HUES48 (cell line): Measurements from ENCODE around the gene TRIO.

Source experiments
- H3K27ac ChIP-seq: one replicate; pipeline ENCODE4 v1.7.0; 2013; ENCODE audit warnings: low read depth, low read length, inconsistent platforms
- H3K27me3 ChIP-seq: 2 replicates; pipeline ENCODE4 v1.6.1; 2013; ENCODE audit warnings: mild to moderate bottlenecking, low read length; ENCODE audit not compliant: control insufficient read depth, insufficient read depth
- H3K36me3 ChIP-seq: 2 replicates; pipeline ENCODE4 v1.6.1; 2013; ENCODE audit warnings: low read length; ENCODE audit not compliant: control insufficient read depth, insufficient read depth
- H3K4me1 ChIP-seq: 2 replicates; pipeline ENCODE4 v1.6.1; 2013; ENCODE audit warnings: mild to moderate bottlenecking, low read length; ENCODE audit not compliant: control insufficient read depth, insufficient read depth
- H3K4me3 ChIP-seq: 2 replicates; pipeline ENCODE4 v1.5.1; 2013; ENCODE audit warnings: mild to moderate bottlenecking, low read depth, low read length
- H3K9ac ChIP-seq: 2 replicates; pipeline ENCODE4 v1.6.1; 2013; ENCODE audit warnings: mild to moderate bottlenecking, low read depth, low read length, moderate library complexity
- H3K9me3 ChIP-seq: 2 replicates; pipeline ENCODE4 v1.6.1; 2013; ENCODE audit warnings: low read length; ENCODE audit not compliant: control insufficient read depth, insufficient read depth

TRIO gene

GRCh38 chr5:14157493-14157782 is 14.3 kb downstream of the TRIO start:
- Histone ChIP-seq H3K27ac (peak overlapping the region; percentile 34), H3K9me3 (no peaks in the 10 kb centered on the region), H3K9ac (no peak overlapping the region), H3K27me3 (no peaks in the 10 kb centered on the region), H3K36me3 (no peaks in the 10 kb centered on the region), H3K4me1 (peaks cover 57% of the 10 kb centered on the region), H3K4me3 (no peak overlapping the region)

GRCh38 chr5:14158890-14159666 is 15.9 kb downstream of the TRIO start:
- Histone ChIP-seq H3K36me3 (no peaks in the 10 kb centered on the region), H3K27me3 (no peaks in the 10 kb centered on the region), H3K4me3 (no peak overlapping the region), H3K27ac (no peak overlapping the region), H3K9me3 (no peaks in the 10 kb centered on the region), H3K9ac (no peak overlapping the region), H3K4me1 (peaks cover 41% of the 10 kb centered on the region)

- H3K9me3 ChIP-seq: no peaks in the 10 kb centered on the region
These were observed 18.8 kb downstream of the TRIO start for GRCh38 chr5:14161825-14162556.

GRCh38 chr5:14164164-14165163 is 21.3 kb downstream of the TRIO start:
- Histone ChIP-seq H3K4me3 (no peak overlapping the region), H3K9me3 (no peaks in the 10 kb centered on the region), H3K27me3 (no peaks in the 10 kb centered on the region), H3K36me3 (no peaks in the 10 kb centered on the region), H3K9ac (no peak overlapping the region), H3K4me1 (peaks cover 45% of the 10 kb centered on the region), H3K27ac (peak overlapping the region; percentile 86)

More at GRCh38 chr5:14161825-14162556, 18.8 kb downstream of the TRIO start:
- H3K27me3 ChIP-seq: no peaks in the 10 kb centered on the region
- no peak overlapping the region for H3K9ac ChIP-seq
- no peak overlapping the region for H3K27ac ChIP-seq
- H3K4me1 ChIP-seq: peaks cover 32% of the 10 kb centered on the region
- no peaks in the 10 kb centered on the region for H3K36me3 ChIP-seq
- no peak overlapping the region for H3K4me3 ChIP-seq

- no peak overlapping the region for H3K9ac ChIP-seq
- peaks cover 48% of the 10 kb centered on the region for H3K4me1 ChIP-seq
- peak overlapping the region; percentile 86 for H3K27ac ChIP-seq
- no peak overlapping the region for H3K4me3 ChIP-seq
- H3K36me3 ChIP-seq: no peaks in the 10 kb centered on the region
- no peaks in the 10 kb centered on the region for H3K9me3 ChIP-seq
- no peaks in the 10 kb centered on the region for H3K27me3 ChIP-seq
These were observed 22.4 kb downstream of the TRIO start for GRCh38 chr5:14165375-14166106.

- no peak overlapping the region for H3K9ac ChIP-seq
These were observed 23.3 kb downstream of the TRIO start for GRCh38 chr5:14166437-14166836.

GRCh38 chr5:14167211-14167845 is 24.2 kb downstream of the TRIO start:
- Histone ChIP-seq H3K9me3 (no peaks in the 10 kb centered on the region), H3K27ac (no peak overlapping the region), H3K36me3 (no peaks in the 10 kb centered on the region), H3K4me1 (peaks cover 65% of the 10 kb centered on the region), H3K4me3 (no peak overlapping the region), H3K27me3 (no peaks in the 10 kb centered on the region), H3K9ac (no peak overlapping the region)

More at GRCh38 chr5:14166437-14166836, 23.3 kb downstream of the TRIO start:
- H3K4me1 ChIP-seq: peaks cover 56% of the 10 kb centered on the region
- H3K27me3 ChIP-seq: no peaks in the 10 kb centered on the region
- H3K4me3 ChIP-seq: no peak overlapping the region
- no peaks in the 10 kb centered on the region for H3K36me3 ChIP-seq
- H3K27ac ChIP-seq: peak overlapping the region; percentile 86
- H3K9me3 ChIP-seq: no peaks in the 10 kb centered on the region

GRCh38 chr5:14168144-14168792 is 25.1 kb downstream of the TRIO start:
- H3K4me1 ChIP-seq: peaks cover 73% of the 10 kb centered on the region
- peak overlapping the region; percentile 7 for H3K27ac ChIP-seq
- H3K9me3 ChIP-seq: no peaks in the 10 kb centered on the region
- no peak overlapping the region for H3K9ac ChIP-seq
- no peak overlapping the region for H3K4me3 ChIP-seq
- H3K27me3 ChIP-seq: no peaks in the 10 kb centered on the region
- H3K36me3 ChIP-seq: no peaks in the 10 kb centered on the region

GRCh38 chr5:14168793-14169262 is 25.7 kb downstream of the TRIO start:
- no peaks in the 10 kb centered on the region for H3K36me3 ChIP-seq
- H3K27me3 ChIP-seq: no peaks in the 10 kb centered on the region
- H3K9me3 ChIP-seq: no peaks in the 10 kb centered on the region
- no peak overlapping the region for H3K9ac ChIP-seq
- peak overlapping the region; percentile 7 for H3K27ac ChIP-seq
- peaks cover 78% of the 10 kb centered on the region for H3K4me1 ChIP-seq
- H3K4me3 ChIP-seq: no peak overlapping the region
